Activated naive CD4-positive, alpha-beta T cell treated with anti-CD3 and anti-CD28 coated beads, Interleukin-2, amount 50 U/mL, for 72 hours (primary cell): Measurements from ENCODE around the gene ITSN2. TPM values are rescaled to one million over a fixed set of nuclear protein-coding genes. Genes with fewer than 3 reads are reported as not detected.

ENCODE experiments used
- ATAC-seq, 2 donors: fragments of 150-1000 bp; cut with Tn5 transposase; 2 replicates each; pipeline ENCODE4 v1.10.0; 2021; ENCODE audit warnings: mild to moderate bottlenecking in 2 of 2, moderate library complexity in 2 of 2
- DNase-seq, 2 donors: peaks; one replicate each; pipeline ENCODE4 v3.0.0; 2021 to 2022; ENCODE audit warnings: low spot score in 2 of 2
- H3K27ac Mint-ChIP-seq, 2 donors: one replicate each; pipeline ENCODE4 v1.8.0; 2022; ENCODE audit warnings: mild to moderate bottlenecking in 2 of 2, mixed read lengths in 2 of 2
- H3K36me3 Mint-ChIP-seq, 2 donors: one replicate each; pipeline ENCODE4 v1.8.0; 2022; ENCODE audit warnings: mixed read lengths in 2 of 2
- H3K9me3 Mint-ChIP-seq, 2 donors: one replicate each; pipeline ENCODE4 v1.8.0; 2022; ENCODE audit warnings: mixed read lengths in 2 of 2
- total RNA-seq, 2 donors: library from RNA; stranded (reverse); gene quantifications; one replicate each; pipeline ENCODE4 v1.2.3, GENCODE V29; 2022

The ITSN2 gene
- total RNA-seq, 2 donors from 2014 or later: 48.7 to 51.2 TPM

- Mint-ChIP-seq H3K9me3 (no peaks in the 10 kb centered on the region), H3K27ac (no peak overlapping the region), H3K36me3 (no peaks in the 10 kb centered on the region)
- ATAC-seq: no peak
- DNase-seq: no peak
These were observed 197.8 kb downstream of the ITSN2 start for GRCh38 chr2:24162494-24162893.

GRCh38 chr2:24160761-24161160 lies 199.6 kb downstream of the ITSN2 start:
- Mint-ChIP-seq H3K9me3 (no peaks in the 10 kb centered on the region), H3K36me3 (no peaks in the 10 kb centered on the region), H3K27ac (no peak overlapping the region)
- DNase-seq: no peak
- ATAC-seq: no peak

GRCh38 chr2:24159708-24160107 lies 200.6 kb downstream of the ITSN2 start:
- DNase-seq (no peak), ATAC-seq (no peak)
- Mint-ChIP-seq H3K9me3 (no peaks in the 10 kb centered on the region), H3K36me3 (no peaks in the 10 kb centered on the region), H3K27ac (no peak overlapping the region)

- Mint-ChIP-seq H3K9me3 (no peaks in the 10 kb centered on the region), H3K27ac (no peak overlapping the region), H3K36me3 (no peaks in the 10 kb centered on the region)
- DNase-seq (no peak), ATAC-seq (no peak)
These were observed 202.2 kb downstream of the ITSN2 start for GRCh38 chr2:24158131-24158530.

GRCh38 chr2:24153478-24153877 lies 206.9 kb downstream of the ITSN2 start:
- ATAC-seq (no peak), DNase-seq (no peak)
- H3K9me3 Mint-ChIP-seq: peaks cover 6 to 9% of the 10 kb centered on the region in 2 donors
- peaks cover 8% of the 10 kb centered on the region in 2 donors for H3K36me3 Mint-ChIP-seq
- H3K27ac Mint-ChIP-seq: no peak overlapping the region

Other genes starting within 250 kb of the ITSN2 start
- not detected for gene PFN4, start 237.2 kb downstream of the ITSN2 start, total RNA-seq
- 1 to 10 TPM; 5.8 to 7.9 TPM for gene FAM228B, start 237.1 kb downstream of the ITSN2 start, total RNA-seq
- gene FAM228A, start 185.5 kb downstream of the ITSN2 start, total RNA-seq: under 1 TPM; 0.14 to 0.30 TPM
- 10 to 100 TPM; 17.1 to 29.1 TPM for gene NCOA1, start 130.7 kb upstream of the ITSN2 start, total RNA-seq